ENCODE data around the gene KLC4.
"Not testable (repeated sequence)": the region's sequence is repeated elsewhere in the genome, so short reads cannot be mapped to it uniquely, and the experiment has no call there.

KLC4 gene

GRCh38 chr6:43035495-43036194 is 23.8 kb upstream of the KLC4 start:
- DNase-seq: no peak

GRCh38 chr6:43036712-43037111 is 22.7 kb upstream of the KLC4 start:
- peak in 7 of 56 donors; percentile 8 to 39 (median 28) for DNase-seq

GRCh38 chr6:43037197-43037596 is 22.2 kb upstream of the KLC4 start:
- no peak for DNase-seq

GRCh38 chr6:43037706-43038105 is 21.7 kb upstream of the KLC4 start:
- DNase-seq: no peak

GRCh38 chr6:43038727-43039126 is 20.7 kb upstream of the KLC4 start:
- no peak for DNase-seq

GRCh38 chr6:43040542-43041257 is 18.7 kb upstream of the KLC4 start:
- DNase-seq: no peak

GRCh38 chr6:43041475-43041874 is 18.0 kb upstream of the KLC4 start:
- DNase-seq: not testable (repeated sequence)

- DNase-seq: no peak
Measured at GRCh38 chr6:43043310-43043709, 16.1 kb upstream of the KLC4 start.

GRCh38 chr6:43045371-43045930 is 14.0 kb upstream of the KLC4 start:
- DNase-seq: no peak

- DNase-seq: no peak
Measured at GRCh38 chr6:43047998-43048397, 11.4 kb upstream of the KLC4 start.

GRCh38 chr6:43050981-43051380 is 8.4 kb upstream of the KLC4 start:
- no peak for DNase-seq

GRCh38 chr6:43052225-43052841 is 7.1 kb upstream of the KLC4 start:
- DNase-seq: no peak

- peak in 11 of 56 donors; percentile 11 to 58 (median 39) for DNase-seq
Measured at GRCh38 chr6:43052842-43053544, 6.4 kb upstream of the KLC4 start.

- peak in 54 of 56 donors; percentile 13 to 92 (median 70) for DNase-seq
Measured at GRCh38 chr6:43053545-43054205, 5.8 kb upstream of the KLC4 start, which contains the start of gene CUL7. CUL7 (minus strand) TSS chr6:43053851; CDS start chr6:43052788, 1,063 bp downstream.

- DNase-seq: no peak
Measured at GRCh38 chr6:43054206-43054943, 5.1 kb upstream of the KLC4 start.

GRCh38 chr6:43055966-43056365 is 3.5 kb upstream of the KLC4 start:
- no peak for DNase-seq

- no peak for DNase-seq
Measured at GRCh38 chr6:43058531-43058930, 900 bp upstream of the KLC4 start.

GRCh38 chr6:43060034-43060754 is 763 bp downstream of the KLC4 start:
- no peak for DNase-seq
